Measurements from ENCODE around the gene IQSEC3.
"Not testable (repeated sequence)": the region's sequence is repeated elsewhere in the genome, so short reads cannot be mapped to it uniquely, and the experiment has no call there.

IQSEC3 gene

DNA sequence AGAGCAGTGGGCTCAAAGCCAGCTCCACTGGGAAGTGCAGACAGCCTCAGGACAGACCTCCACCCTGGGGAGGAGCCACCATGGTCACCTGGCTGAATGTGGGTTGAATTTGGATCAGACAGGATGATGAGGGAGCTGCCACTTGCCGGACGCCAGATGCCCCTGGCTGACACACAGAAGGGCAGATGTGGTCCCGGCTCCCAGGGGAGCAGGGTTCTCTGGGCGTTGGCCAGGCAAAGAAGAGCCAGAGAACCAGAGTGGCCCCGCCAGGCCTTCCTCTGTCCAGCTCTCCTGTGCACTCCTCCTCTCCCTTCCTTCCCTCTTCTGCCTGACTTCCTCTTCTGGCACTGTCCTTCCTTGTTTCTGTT is 20.6 kb upstream of the IQSEC3 start:
- H3K9ac ChIP-seq (ENCODE audit: low read depth, low read length); H3K9me3 ChIP-seq (ENCODE audit: control insufficient read depth, insufficient read depth, low read length); H3K36me3 ChIP-seq (ENCODE audit: insufficient read depth, low read length); H3K4me1 ChIP-seq (ENCODE audit: insufficient read depth, low read length): not testable (repeated sequence)

DNA sequence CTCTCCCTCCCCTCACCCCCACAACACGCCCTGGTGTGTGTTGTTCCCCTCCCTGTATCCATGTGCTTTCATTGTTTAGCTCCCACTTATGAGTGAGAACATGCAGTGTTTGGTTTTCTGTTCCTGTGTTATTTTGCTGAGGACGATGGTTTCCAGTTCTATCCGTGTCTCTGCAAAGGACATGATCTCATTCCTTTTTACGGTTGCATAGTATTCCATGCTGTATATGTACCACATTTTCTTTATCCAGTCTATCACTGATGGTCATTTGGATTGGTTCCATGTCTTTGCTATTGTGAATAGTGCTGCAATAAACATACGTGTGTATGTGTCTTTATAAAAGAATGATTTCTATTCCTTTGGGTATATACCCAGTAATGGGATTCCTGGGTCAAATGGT is 20.0 kb upstream of the IQSEC3 start:
- not testable (repeated sequence) for H3K36me3 ChIP-seq (ENCODE audit: insufficient read depth, low read length); H3K4me1 ChIP-seq (ENCODE audit: insufficient read depth, low read length); H3K9me3 ChIP-seq (ENCODE audit: control insufficient read depth, insufficient read depth, low read length); H3K9ac ChIP-seq (ENCODE audit: low read depth, low read length)

DNA sequence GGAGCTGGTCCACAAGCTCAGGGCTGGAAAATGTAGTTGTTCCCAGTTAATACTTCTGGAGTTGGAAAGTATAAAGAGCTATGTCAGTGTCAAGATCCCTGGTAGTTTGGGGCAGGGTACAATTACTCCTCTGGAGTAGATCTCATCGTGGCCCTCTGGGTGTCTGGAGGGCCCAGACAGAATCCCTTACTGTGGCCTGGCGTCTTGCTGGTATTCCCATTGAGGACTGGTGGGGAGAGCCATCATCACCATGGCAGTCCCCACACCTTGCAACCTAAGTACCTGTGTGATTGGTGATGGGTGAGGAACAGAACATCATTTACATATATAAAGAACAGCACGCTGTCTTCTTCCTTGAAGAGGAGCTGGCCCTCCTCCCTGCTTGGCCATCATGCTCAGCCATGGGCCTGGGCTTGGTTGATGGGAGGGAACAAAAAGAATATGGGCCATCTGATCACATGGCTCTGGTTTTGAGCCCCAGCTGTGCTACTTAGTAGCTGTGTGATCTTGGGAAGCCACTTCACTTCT is 18.8 kb upstream of the IQSEC3 start:
- not testable (repeated sequence) for H3K9ac ChIP-seq (ENCODE audit: low read depth, low read length)

DNA sequence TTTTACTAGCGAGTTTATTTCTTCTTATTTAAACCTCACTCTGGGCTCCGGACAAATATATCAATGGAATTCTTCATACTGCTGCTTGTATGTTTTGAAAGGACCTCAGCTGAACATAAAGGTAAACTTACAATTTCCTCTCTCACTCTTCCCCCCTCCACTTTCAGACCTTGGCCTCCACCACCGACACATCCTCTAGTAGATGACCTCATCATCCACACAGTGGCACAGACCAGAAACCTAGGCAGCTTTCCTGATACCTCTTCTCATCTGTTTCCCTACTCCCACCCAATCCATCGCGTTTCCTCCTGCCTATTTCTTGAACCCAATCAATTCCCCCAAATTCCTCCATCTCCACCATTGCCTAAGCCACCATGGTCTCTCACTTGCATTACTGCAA is 17.4 kb upstream of the IQSEC3 start:
- not testable (repeated sequence) for H3K9me3 ChIP-seq (ENCODE audit: control insufficient read depth, insufficient read depth, low read length); H3K4me1 ChIP-seq (ENCODE audit: insufficient read depth, low read length); H3K36me3 ChIP-seq (ENCODE audit: insufficient read depth, low read length); H3K9ac ChIP-seq (ENCODE audit: low read depth, low read length)

More for the DNA sequence above, 18.8 kb upstream of the IQSEC3 start:
- H3K36me3 ChIP-seq (ENCODE audit: insufficient read depth, low read length); H3K9me3 ChIP-seq (ENCODE audit: control insufficient read depth, insufficient read depth, low read length); H3K4me1 ChIP-seq (ENCODE audit: insufficient read depth, low read length): not testable (repeated sequence)

DNA sequence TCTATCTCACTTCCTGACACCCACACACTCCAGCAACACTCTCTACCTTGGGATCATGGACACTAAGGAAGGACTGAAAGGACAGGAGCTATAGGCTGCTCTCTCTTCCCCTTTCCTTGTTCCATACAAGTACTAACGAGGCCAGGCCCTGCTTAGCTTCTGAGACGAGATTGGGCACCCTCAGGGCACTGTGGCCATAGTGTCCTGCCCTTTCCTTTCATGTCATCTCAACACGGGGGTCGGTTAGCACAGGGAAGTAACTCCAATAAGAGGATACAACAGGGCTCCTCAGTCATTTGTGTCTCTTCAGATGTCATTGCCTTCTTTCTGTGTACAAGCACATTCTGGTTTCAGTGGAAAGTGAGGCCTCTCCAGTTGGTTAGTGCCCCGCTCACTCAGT is 15.5 kb upstream of the IQSEC3 start:
- not testable (repeated sequence) for H3K36me3 ChIP-seq (ENCODE audit: insufficient read depth, low read length); H3K9me3 ChIP-seq (ENCODE audit: control insufficient read depth, insufficient read depth, low read length); H3K9ac ChIP-seq (ENCODE audit: low read depth, low read length); H3K4me1 ChIP-seq (ENCODE audit: insufficient read depth, low read length)

DNA sequence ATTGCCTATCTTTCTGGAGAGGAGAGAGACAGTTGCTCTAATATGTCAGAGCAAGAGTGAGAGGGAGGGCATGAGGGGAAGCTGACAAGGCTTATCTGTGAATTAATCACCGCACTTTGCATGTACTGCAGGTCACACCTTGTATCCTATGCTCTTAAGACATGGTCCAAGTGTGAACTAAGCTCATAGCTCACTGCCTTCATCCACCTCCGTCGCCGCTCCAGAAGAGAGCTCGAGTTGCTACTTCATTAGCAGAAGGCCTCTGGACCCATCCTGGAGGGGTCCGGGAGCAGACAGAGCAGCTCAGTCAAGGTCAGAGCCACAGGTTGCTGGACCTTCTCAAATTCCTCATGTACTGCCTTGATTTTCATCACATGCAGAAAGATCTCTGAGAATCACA is 14.6 kb upstream of the IQSEC3 start:
- not testable (repeated sequence) for H3K9ac ChIP-seq (ENCODE audit: low read depth, low read length); H3K36me3 ChIP-seq (ENCODE audit: insufficient read depth, low read length); H3K9me3 ChIP-seq (ENCODE audit: control insufficient read depth, insufficient read depth, low read length); H3K4me1 ChIP-seq (ENCODE audit: insufficient read depth, low read length)

DNA sequence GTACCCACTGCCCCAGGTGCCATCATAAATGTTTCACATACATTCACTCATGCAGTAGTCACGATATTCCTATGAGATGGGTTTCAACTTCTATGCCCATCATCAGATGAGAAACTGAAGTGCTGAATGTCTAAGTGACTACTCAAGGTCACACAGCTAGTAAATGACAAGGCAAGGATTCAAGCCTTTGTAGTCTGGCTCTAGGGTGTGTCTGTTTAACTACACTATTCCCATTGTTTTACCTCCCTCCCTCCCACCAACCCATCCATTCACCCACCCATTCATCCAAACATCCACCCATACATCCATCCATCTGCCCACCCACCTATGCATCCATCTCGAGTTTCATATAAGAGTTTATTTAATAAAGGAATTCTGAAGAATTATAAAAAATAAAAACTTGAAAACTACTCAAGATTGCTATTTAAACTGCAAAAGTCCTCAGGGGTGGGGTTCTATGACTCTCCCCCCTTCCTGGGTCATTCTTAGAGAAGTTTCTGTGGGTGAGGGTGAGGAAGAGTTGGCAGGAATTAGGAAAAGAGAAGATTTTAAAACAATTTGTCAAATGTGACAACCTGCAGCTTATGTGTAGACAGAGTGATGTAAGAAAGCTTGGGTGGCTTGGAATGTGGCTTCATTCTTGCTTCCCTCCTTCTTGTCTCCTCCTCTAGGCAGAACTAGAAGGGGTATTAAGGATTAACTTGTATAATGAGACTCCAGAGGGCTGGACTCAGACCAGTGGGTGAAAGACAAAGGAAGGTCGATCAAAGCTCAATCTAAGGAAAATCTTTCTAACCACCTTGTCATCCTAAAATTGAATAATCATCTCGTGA is 13.4 kb upstream of the IQSEC3 start:
- not testable (repeated sequence) for H3K9me3 ChIP-seq (ENCODE audit: control insufficient read depth, insufficient read depth, low read length); H3K9ac ChIP-seq (ENCODE audit: low read depth, low read length); H3K36me3 ChIP-seq (ENCODE audit: insufficient read depth, low read length); H3K4me1 ChIP-seq (ENCODE audit: insufficient read depth, low read length)

DNA sequence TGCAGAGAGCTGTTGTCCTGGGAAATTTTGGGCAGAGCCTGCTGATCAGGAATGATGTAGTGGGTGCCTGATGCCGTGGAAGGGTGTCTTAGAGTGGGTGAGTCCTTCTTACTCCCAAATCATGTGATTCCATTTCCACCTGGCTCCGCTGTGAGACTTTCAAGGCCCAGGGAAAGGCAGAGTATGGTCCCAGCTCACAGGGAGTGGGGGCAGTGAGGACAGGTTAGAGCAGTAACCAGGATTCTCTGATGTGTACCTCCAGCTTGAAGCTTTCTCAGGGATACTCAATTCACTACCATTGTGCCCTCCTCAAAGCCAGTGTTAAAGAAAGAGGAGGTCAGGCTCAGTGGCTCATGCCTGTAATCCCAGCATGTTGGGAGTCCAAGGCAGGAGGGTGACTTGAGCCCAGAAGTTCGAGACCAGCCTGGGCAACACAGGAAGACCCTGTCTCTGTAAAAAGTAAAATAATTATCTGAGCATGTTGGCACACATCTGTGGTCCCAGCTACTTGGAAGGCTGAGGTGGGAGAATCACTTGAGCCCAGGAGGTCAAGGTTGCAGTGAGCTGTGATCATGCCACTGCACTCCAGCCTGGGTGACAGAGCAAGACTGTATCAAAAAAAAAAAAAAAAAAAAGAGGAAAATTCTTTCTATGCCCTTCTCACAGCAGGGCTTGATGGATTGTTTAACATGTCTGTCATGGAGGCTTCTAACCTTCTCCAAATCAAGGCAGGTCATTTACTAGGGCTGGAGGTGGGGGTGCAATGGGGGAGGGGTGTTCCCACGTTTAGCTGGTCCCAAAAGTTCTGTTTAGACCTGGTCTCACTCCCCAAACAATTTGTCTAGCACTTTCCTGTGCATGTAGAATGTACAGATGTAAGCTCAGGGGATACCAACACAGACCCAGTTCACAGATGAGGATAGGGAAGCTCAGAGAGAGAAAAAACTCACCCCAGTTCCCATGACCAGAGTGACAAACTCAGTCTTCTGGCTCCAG is 12.5 kb upstream of the IQSEC3 start:
- Histone ChIP-seq H3K9me3 (ENCODE audit: control insufficient read depth, insufficient read depth, low read length) (no peaks in the 10 kb centered on the region), H3K4me1 (ENCODE audit: insufficient read depth, low read length) (0 out of 2 replicates have a peak, but pooled peaks cover 4% of the 10 kb centered on the region), H3K9ac (ENCODE audit: low read depth, low read length) (no peak overlapping the region), H3K36me3 (ENCODE audit: insufficient read depth, low read length) (no peaks in the 10 kb centered on the region)

DNA sequence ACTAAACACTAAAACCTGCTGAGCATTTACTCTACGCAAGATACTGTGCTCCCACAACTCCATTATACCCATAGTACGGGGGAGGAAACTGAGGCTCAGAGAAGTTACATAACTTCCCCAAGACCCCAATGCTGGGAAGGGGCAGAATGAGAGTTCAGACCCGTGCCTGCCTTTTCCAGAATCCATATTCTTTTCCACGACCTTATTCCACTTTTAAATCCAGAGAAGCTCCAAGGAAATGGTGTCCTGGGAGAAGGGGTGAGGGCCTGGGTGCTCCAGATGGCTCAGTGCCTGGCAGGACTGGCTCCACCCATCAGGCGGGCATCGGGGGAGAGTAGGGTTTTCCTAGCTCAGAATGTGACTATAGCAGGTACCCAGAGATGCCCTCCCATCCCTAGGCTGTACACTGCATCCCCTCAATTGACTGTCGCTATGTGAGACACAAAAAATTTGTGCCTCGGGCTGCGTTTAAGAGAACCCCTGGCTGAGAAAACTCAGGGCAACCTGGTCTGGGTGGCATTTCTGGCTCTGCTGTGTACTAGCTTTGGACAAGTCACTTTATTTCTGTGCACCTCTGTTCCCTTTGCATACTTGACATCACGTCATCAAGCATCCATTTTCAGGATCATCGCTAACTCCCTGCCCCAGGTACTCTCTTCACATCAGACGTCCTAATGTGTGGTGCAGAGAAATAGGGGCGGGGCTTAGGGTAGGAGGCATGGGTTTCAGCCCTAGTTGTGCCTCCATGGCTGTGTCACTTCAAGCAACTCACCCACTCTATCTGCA is 11.6 kb upstream of the IQSEC3 start:
- Histone ChIP-seq H3K36me3 (ENCODE audit: insufficient read depth, low read length) (no peaks in the 10 kb centered on the region), H3K9me3 (ENCODE audit: control insufficient read depth, insufficient read depth, low read length) (no peaks in the 10 kb centered on the region), H3K4me1 (ENCODE audit: insufficient read depth, low read length) (0 out of 2 replicates have a peak, but pooled peaks cover 4% of the 10 kb centered on the region), H3K9ac (ENCODE audit: low read depth, low read length) (no peak overlapping the region)

DNA sequence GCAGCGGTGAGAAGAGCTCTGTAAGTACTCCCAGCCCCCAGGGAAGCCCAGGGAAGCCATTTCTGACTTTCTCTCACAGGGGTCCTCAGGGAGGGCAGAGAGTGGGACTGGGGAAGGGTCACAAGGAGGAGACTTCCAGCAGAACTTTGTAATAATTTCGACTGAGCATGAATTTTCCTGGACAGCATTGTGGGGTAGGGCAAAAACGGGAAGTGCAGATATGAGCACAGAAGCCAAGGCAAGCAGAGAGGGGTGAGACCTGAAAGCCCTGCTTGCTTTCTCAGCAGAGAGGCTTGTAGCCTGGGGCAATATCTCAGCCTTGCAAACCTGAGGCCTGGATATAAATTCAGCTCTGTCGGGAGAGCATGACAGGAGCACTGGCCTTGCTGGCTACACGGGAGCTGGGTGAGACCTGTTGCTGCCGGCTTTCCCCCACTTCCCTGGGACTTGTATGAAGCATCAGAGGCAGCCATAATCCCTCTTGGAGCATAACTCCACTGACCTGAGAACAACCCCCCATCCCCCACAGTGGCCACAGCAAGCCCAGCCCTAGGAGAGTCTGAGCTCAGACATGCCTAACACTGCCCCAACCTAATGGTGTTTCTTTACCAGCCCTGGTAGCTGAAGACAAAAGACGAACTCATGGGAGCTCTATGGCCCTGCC is 9.8 kb upstream of the IQSEC3 start:
- Histone ChIP-seq H3K4me1 (ENCODE audit: insufficient read depth, low read length) (0 out of 2 replicates have a peak, but pooled peaks cover 4% of the 10 kb centered on the region), H3K9ac (ENCODE audit: low read depth, low read length) (no peak overlapping the region), H3K36me3 (ENCODE audit: insufficient read depth, low read length) (no peaks in the 10 kb centered on the region), H3K9me3 (ENCODE audit: control insufficient read depth, insufficient read depth, low read length) (no peaks in the 10 kb centered on the region)

DNA sequence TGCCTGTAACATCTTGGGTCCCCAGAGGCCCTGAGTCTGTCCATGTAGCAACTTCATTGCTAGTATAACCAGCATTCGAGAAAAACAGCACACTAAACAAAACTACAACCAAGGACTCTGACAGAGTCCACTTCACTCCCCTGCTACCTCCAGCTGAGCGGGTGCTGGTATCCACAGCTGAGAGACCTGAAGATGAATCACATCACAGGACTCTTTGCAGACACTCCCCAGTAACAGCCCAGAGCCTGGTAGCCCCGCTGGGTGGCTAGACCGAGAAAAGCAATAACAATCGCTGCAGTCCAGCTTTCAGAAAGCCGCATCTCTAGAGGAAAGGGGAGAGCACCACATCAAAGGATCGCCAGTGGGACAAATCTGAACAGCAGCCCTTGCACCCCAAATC is 9.0 kb upstream of the IQSEC3 start:
- Histone ChIP-seq H3K4me1 (ENCODE audit: insufficient read depth, low read length) (0 out of 2 replicates have a peak, but pooled peaks cover 4% of the 10 kb centered on the region), H3K36me3 (ENCODE audit: insufficient read depth, low read length) (no peaks in the 10 kb centered on the region), H3K9ac (ENCODE audit: low read depth, low read length) (no peak overlapping the region)

DNA sequence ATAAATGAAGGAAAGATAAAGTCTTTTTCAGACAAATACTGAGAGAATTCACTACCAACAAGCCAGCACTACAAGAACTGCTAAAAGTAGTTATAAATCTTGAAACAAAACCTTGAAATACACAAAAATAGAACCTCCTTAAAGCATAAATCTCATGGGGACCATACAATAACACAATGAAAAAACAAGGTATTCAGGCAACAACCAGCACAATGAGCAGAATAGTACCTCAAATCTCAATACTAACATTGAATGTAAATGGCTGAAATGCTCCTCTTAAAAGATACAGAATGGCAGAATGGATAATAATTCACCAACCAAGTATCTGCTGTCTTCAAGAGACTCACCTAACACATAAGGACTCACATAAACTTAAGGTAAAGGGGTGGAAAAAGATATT is 7.7 kb upstream of the IQSEC3 start:
- H3K9me3 ChIP-seq (ENCODE audit: control insufficient read depth, insufficient read depth, low read length), result no peaks in the 10 kb centered on the region
- H3K36me3 ChIP-seq (ENCODE audit: insufficient read depth, low read length), result no peaks in the 10 kb centered on the region
- no peak overlapping the region for H3K9ac ChIP-seq (ENCODE audit: low read depth, low read length)
- H3K4me1 ChIP-seq (ENCODE audit: insufficient read depth, low read length), result 0 out of 2 replicates have a peak, but pooled peaks cover 4% of the 10 kb centered on the region

More for the DNA sequence above, 9.0 kb upstream of the IQSEC3 start:
- no peaks in the 10 kb centered on the region for H3K9me3 ChIP-seq (ENCODE audit: control insufficient read depth, insufficient read depth, low read length)

DNA sequence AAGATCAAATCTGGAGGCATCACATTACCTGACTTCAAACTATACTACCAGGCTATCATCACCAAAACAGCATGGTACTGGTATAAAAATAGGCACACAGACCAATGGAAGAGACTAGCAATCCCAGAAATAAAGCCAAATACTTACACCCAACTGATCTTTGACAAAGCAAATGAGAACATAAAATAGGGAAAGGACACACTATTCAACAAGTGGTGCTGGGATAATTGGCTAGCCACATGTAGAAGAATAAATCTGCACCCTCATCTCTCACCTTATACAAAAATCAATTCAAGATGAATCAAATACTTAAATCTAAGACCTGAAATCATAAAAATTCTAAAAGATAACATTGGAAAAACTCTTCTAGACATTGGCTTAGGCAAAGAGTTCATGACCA is 4.7 kb upstream of the IQSEC3 start:
- H3K9me3 ChIP-seq (ENCODE audit: control insufficient read depth, insufficient read depth, low read length); H3K9ac ChIP-seq (ENCODE audit: low read depth, low read length); H3K36me3 ChIP-seq (ENCODE audit: insufficient read depth, low read length); H3K4me1 ChIP-seq (ENCODE audit: insufficient read depth, low read length): not testable (repeated sequence)
